Measurements from ENCODE around the gene TCF15.

Gene TCF15

DNA sequence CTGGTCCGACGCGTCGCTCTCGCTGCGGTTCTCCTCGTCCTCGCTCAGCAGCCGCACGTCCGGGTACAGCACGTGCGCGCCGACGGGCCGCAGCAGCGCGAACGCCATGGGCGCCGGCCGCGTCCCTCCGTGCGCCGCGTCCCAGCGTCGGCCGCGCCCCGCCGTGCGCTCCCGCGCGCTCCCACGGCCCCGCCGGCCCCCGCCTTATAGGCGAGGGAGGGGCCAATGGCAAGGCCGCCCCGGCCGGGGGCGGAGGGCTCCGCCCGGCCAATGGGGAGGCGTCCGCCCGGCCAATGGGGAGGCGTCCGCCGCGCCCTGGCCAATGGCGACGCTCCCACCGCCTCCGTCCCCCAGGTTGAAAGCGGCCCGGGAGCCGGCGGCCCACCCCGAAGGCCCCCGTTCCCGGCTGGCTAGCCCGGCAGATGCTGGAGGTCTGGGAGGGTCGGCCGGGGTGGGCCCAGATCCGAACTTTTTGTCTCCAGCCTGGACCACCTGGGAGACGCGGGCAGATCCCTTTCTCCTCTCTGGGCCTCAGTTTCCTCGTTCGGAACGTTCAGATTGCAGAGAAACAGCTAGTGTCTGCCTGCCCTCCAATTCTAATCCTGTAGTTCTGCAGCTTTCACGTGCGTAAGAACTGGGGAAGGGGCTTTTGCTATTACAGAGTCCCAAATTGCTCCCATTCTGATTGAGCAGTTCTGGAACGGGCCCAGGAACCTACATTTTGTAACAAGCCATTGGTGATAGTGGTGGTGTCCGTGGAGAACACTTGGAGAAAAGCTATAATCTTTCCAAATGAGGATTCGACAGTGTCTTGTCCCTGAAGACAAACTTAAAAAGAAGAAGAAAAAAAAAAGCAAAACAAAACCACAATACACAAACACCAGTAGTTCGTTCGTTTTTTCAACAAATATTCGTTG lies at the start of gene TCF15:
TCF15 (minus strand) TSS at position 180 of the 917 bp plus-strand sequence; CDS start at position 108, 72 bp downstream.
- Histone ChIP-seq H2AFZ (ENCODE audit: low read depth, low read length) (no peak within 1 kb of the TSS), H3K36me3 (replicated peaks; ENCODE audit: low read depth, low read length) (no peaks in the 10 kb centered on the region), H3K9me3 (ENCODE audit: insufficient read depth, low read length) (no peaks in the 10 kb centered on the region), H4K20me1 (ENCODE audit: insufficient read depth, low read length) (no peaks in the 10 kb centered on the region), H3K4me1 (ENCODE audit: low read length) (peaks cover under 1% of the 10 kb centered on the region; the same call in 1 of the 2 replicates), H3K4me2 (ENCODE audit: low read length) (no peak within 1 kb of the TSS), H3K27me3 (ENCODE audit: low read depth, low read length) (no peaks in the 10 kb centered on the region), H3K4me3 (ENCODE audit: low read length) (no peak within 1 kb of the TSS), H3K9ac (ENCODE audit: low read length) (no peak within 1 kb of the TSS), H3K27ac (ENCODE audit: low read length) (no peak within 1 kb of the TSS), H3K79me2 (ENCODE audit: low read length) (no peaks in the 10 kb centered on the region)
- TF ChIP-seq CTCF (IDR thresholded peaks at IDR 0.05; ENCODE audit: low read depth, low read length) (no peak), EZH2phosphoT487 (IDR thresholded peaks at IDR 0.05; ENCODE audit: low read depth) (no peak)

- H4K20me1 ChIP-seq (ENCODE audit: insufficient read depth, low read length): no peaks in the 10 kb centered on the region
- no peak overlapping the region for H3K27ac ChIP-seq (ENCODE audit: low read length)
- peaks cover 25% of the 10 kb centered on the region for H3K4me1 ChIP-seq (ENCODE audit: low read length)
- peaks cover 3% of the 10 kb centered on the region; the same call in 1 of the 2 replicates for H3K27me3 ChIP-seq (ENCODE audit: low read depth, low read length)
- no peak overlapping the region for H3K4me2 ChIP-seq (ENCODE audit: low read length)
- no peak overlapping the region for H2AFZ ChIP-seq (ENCODE audit: low read depth, low read length)
- no peaks in the 10 kb centered on the region for H3K9me3 ChIP-seq (ENCODE audit: insufficient read depth, low read length)
- H3K79me2 ChIP-seq (ENCODE audit: low read length): no peaks in the 10 kb centered on the region
- no peaks in the 10 kb centered on the region for H3K36me3 ChIP-seq (replicated peaks; ENCODE audit: low read depth, low read length)
- H3K4me3 ChIP-seq (ENCODE audit: low read length): no peak overlapping the region
- H3K9ac ChIP-seq (ENCODE audit: low read length): no peak overlapping the region
- TF ChIP-seq CTCF (IDR thresholded peaks at IDR 0.05; ENCODE audit: low read depth, low read length) (no peak), EZH2phosphoT487 (IDR thresholded peaks at IDR 0.05; ENCODE audit: low read depth) (no peak)
Measured at GRCh38 chr20:658731-659291, 48.7 kb upstream of the TCF15 start.

DNA sequence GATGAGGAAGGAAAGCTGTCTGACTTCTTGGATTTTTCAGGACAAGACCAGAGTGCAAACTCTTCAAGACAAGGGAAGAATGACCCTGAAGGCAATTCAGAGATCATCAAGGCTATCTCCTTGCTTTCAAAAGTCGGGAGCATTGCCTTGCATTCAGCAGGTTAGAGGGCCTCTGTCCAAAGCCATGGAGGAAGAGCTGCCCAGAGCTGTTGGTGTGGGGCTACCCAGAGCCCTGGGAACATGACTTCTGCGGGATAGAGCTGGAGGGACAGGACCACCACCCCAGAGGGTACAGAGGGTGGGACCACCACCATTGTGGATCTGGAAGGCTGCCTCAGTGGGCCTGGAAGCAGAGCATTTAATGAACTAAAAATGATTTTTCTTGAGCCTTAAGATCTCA lies 48.1 kb upstream of the TCF15 start:
- H3K27ac ChIP-seq (ENCODE audit: low read length): no peak overlapping the region
- no peaks in the 10 kb centered on the region for H3K36me3 ChIP-seq (replicated peaks; ENCODE audit: low read depth, low read length)
- TF ChIP-seq CTCF (IDR thresholded peaks at IDR 0.05; ENCODE audit: low read depth, low read length): no peak
- TF ChIP-seq EZH2phosphoT487 (IDR thresholded peaks at IDR 0.05; ENCODE audit: low read depth): no peak
- H3K4me3 ChIP-seq (ENCODE audit: low read length): no peak overlapping the region
- no peak overlapping the region for H2AFZ ChIP-seq (ENCODE audit: low read depth, low read length)
- no peak overlapping the region for H3K9ac ChIP-seq (ENCODE audit: low read length)
- peaks cover 3% of the 10 kb centered on the region; the same call in 1 of the 2 replicates for H3K27me3 ChIP-seq (ENCODE audit: low read depth, low read length)
- H3K79me2 ChIP-seq (ENCODE audit: low read length): no peaks in the 10 kb centered on the region; the same call in 1 of the 2 replicates
- no peaks in the 10 kb centered on the region for H4K20me1 ChIP-seq (ENCODE audit: insufficient read depth, low read length)
- H3K4me1 ChIP-seq (ENCODE audit: low read length): peaks cover 27% of the 10 kb centered on the region
- no peak overlapping the region for H3K4me2 ChIP-seq (ENCODE audit: low read length)
- no peaks in the 10 kb centered on the region for H3K9me3 ChIP-seq (ENCODE audit: insufficient read depth, low read length)

Measured in OCI-LY3 (cell line).